Stimulated activated CD8-positive, alpha-beta memory T cell treated with anti-CD3 and anti-CD28 coated beads, Interleukin-12 subunit alpha, Interleukin-12 subunit beta, amount 100 ng/mL, for 24 hours (primary cell): ENCODE data around the gene HSFY1.
"Not testable (repeated sequence)": the region's sequence is repeated elsewhere in the genome, so short reads cannot be mapped to it uniquely, and the experiment has no call there.

Source experiments
- DNase-seq: peaks from one replicate; pipeline ENCODE4 v3.0.0-alpha.2; 2020; ENCODE audit errors: extremely low read depth

HSFY1 gene, protein sequence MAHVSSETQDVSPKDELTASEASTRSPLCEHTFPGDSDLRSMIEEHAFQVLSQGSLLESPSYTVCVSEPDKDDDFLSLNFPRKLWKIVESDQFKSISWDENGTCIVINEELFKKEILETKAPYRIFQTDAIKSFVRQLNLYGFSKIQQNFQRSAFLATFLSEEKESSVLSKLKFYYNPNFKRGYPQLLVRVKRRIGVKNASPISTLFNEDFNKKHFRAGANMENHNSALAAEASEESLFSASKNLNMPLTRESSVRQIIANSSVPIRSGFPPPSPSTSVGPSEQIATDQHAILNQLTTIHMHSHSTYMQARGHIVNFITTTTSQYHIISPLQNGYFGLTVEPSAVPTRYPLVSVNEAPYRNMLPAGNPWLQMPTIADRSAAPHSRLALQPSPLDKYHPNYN

GRCh38 chrY:18546420-18546819 lies at the start of gene HSFY1:
Gene HSFY1 (plus strand): TSS chrY:18546720. CDS start chrY:18546788, 68 bp downstream.
- not testable (repeated sequence) for DNase-seq

DNA sequence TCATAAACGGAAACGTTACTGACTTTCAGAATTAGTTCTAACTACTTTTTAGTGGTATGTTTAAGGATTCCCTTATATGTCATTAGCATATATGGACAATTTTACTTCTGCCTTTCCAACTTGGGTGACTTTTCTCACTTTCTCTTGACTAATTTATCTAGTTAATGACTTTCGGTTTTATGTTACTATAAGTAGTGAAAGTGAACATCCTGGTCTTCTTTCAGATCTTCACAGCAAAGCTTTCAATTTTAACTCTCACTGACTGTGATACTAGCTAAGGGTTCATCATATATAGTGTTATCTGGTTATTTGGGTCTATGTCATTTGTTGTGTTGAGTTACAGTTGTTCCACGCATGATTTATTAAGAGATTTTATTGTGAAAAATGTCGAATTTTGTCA lies 42.3 kb upstream of the HSFY1 start:
- not testable (repeated sequence) for DNase-seq

GRCh38 chrY:18530995-18531655 lies 15.4 kb upstream of the HSFY1 start:
- DNase-seq: not testable (repeated sequence)

GRCh38 chrY:18538952-18539351 lies 7.6 kb upstream of the HSFY1 start:
- not testable (repeated sequence) for DNase-seq

- DNase-seq: not testable (repeated sequence)
These were observed 6.6 kb downstream of the HSFY1 start for GRCh38 chrY:18553132-18553531.

DNA sequence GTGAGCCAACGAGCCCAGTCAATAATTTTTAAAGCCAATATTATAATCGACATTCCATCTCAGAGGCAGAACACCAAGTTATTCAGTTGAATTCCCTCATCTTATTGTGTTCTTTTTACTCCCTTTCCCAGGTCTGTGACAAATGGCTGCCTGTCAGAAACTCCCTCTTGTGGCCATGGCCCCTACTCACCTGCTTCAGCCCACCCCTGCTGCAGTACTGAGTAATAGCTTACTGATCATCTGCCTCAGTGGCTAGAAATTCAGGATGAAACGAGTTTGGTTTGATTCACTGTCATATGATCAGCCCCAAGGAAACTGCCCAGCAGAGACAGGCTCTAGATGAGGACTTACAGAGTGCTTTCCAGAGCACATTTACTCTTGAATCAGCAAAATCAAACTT lies 19.4 kb downstream of the HSFY1 start:
- not testable (repeated sequence) for DNase-seq
